ENCODE data around the gene TRIB2.

DNA sequence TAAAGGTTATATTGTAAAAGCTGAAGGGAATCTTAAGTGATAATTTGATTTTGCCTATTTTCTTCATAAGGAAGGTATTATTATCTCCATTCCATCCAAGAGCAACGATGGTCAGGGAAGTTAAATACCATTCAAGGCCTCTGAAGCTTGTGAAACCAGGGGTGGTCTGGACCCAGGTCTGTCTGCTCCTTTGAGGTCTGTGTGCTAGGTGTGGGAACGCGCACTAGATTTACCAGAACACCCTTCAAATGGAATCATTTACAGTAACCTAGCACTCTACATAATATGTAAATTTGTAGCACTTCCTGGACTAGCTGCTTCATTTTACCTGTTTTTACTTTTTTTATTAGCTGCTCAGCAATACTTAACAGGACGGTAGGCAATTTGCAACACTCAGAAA is 6.4 kb upstream of the TRIB2 start:
- TF ChIP-seq CTCF (IDR thresholded peaks at IDR 0.05 in 4 of 5, conservative IDR thresholded peaks at IDR 0.05 in 1 of 5) = no peak
- TF ChIP-seq POLR2A (IDR thresholded peaks at IDR 0.05) = no peak
